ENCODE data around the gene PRKAR2B.

DNA sequence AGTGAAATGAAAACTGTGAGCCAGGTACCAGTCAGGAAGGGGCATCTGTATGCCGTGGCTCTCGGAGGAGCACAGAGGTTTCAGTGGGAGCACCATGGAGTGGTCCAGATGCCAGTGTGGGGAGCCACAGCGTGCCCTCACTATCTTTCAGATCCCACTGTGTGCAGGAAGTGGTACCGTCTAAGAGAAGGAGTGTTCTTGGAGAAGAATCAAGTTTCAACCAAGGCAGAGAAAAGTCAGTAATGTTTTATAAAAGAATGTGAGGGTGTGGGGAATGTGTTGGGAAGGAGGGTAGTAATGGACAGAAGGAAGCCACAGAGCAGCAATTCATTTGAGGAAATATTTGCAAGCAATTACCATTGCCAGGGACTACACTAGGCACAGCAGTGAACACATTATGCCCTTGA, 35.6 kb downstream of the PRKAR2B start:
- TF ChIP-seq, protein P1, sequence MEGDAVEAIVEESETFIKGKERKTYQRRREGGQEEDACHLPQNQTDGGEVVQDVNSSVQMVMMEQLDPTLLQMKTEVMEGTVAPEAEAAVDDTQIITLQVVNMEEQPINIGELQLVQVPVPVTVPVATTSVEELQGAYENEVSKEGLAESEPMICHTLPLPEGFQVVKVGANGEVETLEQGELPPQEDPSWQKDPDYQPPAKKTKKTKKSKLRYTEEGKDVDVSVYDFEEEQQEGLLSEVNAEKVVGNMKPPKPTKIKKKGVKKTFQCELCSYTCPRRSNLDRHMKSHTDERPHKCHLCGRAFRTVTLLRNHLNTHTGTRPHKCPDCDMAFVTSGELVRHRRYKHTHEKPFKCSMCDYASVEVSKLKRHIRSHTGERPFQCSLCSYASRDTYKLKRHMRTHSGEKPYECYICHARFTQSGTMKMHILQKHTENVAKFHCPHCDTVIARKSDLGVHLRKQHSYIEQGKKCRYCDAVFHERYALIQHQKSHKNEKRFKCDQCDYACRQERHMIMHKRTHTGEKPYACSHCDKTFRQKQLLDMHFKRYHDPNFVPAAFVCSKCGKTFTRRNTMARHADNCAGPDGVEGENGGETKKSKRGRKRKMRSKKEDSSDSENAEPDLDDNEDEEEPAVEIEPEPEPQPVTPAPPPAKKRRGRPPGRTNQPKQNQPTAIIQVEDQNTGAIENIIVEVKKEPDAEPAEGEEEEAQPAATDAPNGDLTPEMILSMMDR (IDR thresholded peaks at IDR 0.05) = no peak
- no peak for TF ChIP-seq ZFX (IDR thresholded peaks at IDR 0.05; ENCODE audit: borderline replicate concordance)
